ENCODE data around the gene NOC4L. TPM values are rescaled to one million over a fixed set of nuclear protein-coding genes. Genes with fewer than 3 reads are reported as not detected.
A peak's percentile ranks its signal among the peaks of the same experiment; 100 is the strongest.

NOC4L gene
- total RNA-seq, 2 donors from 2014 or later = 10.9 to 18.1 TPM

DNA sequence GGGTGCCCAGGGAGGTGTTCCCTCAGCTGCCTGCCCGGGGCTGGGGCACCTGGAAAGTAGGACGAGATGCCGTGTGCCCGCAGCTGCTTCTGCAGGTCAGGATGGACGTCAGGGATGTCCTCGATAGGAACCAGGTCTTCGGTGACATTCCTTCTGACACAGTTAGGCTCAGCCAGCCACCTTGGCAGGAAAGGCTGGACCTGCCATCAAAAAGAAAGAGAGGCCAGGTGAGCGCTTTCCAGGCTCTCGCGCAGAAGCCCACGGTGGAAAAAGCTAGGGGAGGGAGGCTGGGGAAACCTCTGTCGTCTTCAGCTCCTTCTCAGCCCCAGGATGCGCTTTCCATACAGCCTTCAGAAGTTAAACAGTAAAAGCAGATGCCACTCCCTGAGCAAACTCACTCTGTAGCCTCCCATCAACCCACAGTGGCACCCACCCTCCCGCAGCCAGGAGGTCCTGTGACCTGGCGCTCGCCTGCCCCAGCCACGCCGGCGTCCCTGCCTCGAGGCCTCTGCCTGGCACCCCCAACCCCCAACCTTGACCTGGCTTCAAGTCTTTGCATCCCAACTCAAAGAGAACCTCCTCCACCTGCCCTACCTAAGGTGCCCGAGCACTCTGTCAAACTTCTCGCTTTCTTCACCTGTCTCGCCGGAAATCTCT, 1.4 kb upstream of the NOC4L start:
- Histone ChIP-seq H3K27me3 (no peaks in the 10 kb centered on the region), H3K4me1 (peaks cover 19% of the 10 kb centered on the region), H3K4me3 (peak overlapping the region in 1 of 2 donors; percentile 95), H3K27ac (no peak overlapping the region), H3K9me3 (no peaks in the 10 kb centered on the region), H3K36me3 (replicated peaks in 1 of 2; ENCODE audit: insufficient read depth in 1 of 2, low read depth in 2 of 2) (peaks cover 11 to 27% of the 10 kb centered on the region in 2 donors)
- DNase-seq = peak in 1 of 4 donors; percentile 10
- TF ChIP-seq, protein P1, sequence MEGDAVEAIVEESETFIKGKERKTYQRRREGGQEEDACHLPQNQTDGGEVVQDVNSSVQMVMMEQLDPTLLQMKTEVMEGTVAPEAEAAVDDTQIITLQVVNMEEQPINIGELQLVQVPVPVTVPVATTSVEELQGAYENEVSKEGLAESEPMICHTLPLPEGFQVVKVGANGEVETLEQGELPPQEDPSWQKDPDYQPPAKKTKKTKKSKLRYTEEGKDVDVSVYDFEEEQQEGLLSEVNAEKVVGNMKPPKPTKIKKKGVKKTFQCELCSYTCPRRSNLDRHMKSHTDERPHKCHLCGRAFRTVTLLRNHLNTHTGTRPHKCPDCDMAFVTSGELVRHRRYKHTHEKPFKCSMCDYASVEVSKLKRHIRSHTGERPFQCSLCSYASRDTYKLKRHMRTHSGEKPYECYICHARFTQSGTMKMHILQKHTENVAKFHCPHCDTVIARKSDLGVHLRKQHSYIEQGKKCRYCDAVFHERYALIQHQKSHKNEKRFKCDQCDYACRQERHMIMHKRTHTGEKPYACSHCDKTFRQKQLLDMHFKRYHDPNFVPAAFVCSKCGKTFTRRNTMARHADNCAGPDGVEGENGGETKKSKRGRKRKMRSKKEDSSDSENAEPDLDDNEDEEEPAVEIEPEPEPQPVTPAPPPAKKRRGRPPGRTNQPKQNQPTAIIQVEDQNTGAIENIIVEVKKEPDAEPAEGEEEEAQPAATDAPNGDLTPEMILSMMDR (IDR thresholded peaks at IDR 0.05) = no peak
- TF ChIP-seq POLR2A (IDR thresholded peaks at IDR 0.05) = no peak
- no peak for ATAC-seq
- intact Hi-C loops (cut with DNase I) = no loop called here
- 68 to 71% methylated on average over 23 of the region's 24 CpGs for WGBS, 2 donors

DNA sequence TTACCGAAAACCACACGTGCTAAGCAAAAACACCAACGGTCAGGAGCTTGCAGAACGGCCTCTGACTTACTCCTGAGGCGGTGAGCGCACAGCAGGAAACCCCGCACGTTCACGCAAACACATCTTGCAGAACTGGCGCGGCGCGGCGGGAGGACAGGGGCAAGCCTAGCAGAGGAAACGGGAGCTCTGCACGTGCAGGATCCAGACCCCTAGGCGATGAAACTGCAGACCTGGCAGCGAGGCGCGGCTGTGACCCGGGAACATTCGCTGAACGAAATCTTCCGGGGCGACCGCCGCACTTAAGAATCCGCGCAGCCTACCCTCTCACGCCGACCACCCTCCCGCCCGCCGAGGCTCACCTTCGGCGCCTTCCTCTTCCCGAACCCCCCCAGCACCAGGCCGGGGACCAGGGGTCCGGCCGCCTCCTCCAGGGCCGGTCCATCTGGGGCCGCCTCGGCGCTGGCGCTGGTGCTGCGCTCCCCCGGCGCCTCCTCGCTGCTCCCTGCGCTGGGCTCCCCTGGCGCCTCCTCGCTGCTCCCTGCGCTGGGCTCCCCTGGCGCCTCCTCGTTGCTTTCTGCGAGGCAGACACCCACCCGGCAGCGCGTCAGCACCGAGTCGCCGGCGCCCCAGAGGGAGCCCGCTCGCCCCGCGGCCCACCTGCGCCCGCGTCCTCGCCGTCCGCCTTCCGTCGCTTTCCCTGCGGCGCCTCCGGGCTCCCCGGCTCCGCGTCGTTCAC, 753 bp upstream of the NOC4L start:
- H3K4me1 ChIP-seq = peaks cover 19% of the 10 kb centered on the region
- H3K27ac ChIP-seq = peak overlapping the region; percentile 58 to 91 (median 84)
- H3K9me3 ChIP-seq = no peaks in the 10 kb centered on the region
- 1% methylated on average over 23 to 76 of the region's 82 CpGs for WGBS, 2 donors
- intact Hi-C loops (cut with DNase I) = no loop called here
- peak; percentile 13 for ATAC-seq
- no peak for TF ChIP-seq POLR2A (IDR thresholded peaks at IDR 0.05)
- TF ChIP-seq, protein P1 (IDR thresholded peaks at IDR 0.05) = no peak
- H3K27me3 ChIP-seq = no peaks in the 10 kb centered on the region
- peaks cover 11 to 27% of the 10 kb centered on the region in 2 donors for H3K36me3 ChIP-seq (replicated peaks in 1 of 2; ENCODE audit: insufficient read depth in 1 of 2, low read depth in 2 of 2)
- H3K4me3 ChIP-seq = peak overlapping the region; percentile 84 to 95
- peak in 1 of 4 donors; percentile 13 for DNase-seq

DNA sequence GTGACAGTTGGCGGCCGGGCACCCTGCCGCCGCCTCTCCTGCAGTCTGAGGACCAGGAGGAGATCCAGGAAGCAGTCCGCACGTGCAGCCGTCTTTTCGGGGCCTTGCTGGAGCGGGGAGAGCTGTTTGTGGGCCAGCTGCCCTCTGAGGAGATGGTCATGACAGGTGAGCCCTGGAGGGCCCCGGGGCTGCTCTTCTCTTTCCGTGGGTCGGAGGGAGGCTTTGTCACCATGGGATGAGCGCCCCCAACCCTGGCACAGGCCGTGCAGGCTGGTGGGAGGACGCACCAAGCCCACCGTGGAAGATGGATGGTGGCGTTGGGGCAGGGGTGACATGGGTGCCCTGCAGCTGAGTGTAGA, 532 bp downstream of the NOC4L start:
- intact Hi-C loops (cut with DNase I) = no loop called here
- peak overlapping the region; percentile 84 to 95 for H3K4me3 ChIP-seq
- no peaks in the 10 kb centered on the region for H3K27me3 ChIP-seq
- H3K4me1 ChIP-seq = peaks cover 19% of the 10 kb centered on the region
- peaks cover 11 to 17% of the 10 kb centered on the region in 2 donors for H3K36me3 ChIP-seq (replicated peaks in 1 of 2; ENCODE audit: insufficient read depth in 1 of 2, low read depth in 2 of 2)
- ATAC-seq (peak; percentile 2), DNase-seq (no peak)
- 3 to 27% methylated on average over 3 to 17 of the region's 17 CpGs for WGBS, 2 donors
- no peaks in the 10 kb centered on the region for H3K9me3 ChIP-seq
- peak overlapping the region; percentile 79 to 91 (median 86) for H3K27ac ChIP-seq
- no peak for TF ChIP-seq POLR2A (IDR thresholded peaks at IDR 0.05)
- TF ChIP-seq, protein P1 (IDR thresholded peaks at IDR 0.05) = no peak

DNA sequence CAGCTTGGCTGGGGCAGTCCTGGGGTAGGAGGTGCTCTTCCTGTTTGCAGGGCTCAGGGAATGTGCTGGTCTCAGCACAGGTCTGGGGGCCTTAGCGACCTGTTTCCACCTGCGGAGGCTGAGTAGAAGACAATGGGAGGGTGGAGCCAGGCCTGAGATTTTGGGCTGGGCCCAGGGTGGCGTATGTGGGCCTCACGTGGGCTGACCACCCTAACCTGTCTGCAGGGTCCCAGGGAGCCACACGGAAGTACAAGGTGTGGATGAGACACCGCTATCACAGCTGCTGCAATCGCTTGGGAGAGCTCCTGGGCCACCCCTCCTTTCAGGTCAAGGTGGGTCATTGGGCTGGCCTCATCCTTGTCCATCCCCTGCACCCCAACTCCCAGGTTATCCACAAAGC, 1.1 kb downstream of the NOC4L start:
- Histone ChIP-seq H3K36me3 (replicated peaks in 1 of 2; ENCODE audit: insufficient read depth in 1 of 2, low read depth in 2 of 2) (peaks cover 11 to 14% of the 10 kb centered on the region in 2 donors), H3K27me3 (no peaks in the 10 kb centered on the region), H3K9me3 (no peaks in the 10 kb centered on the region), H3K27ac (no peak overlapping the region), H3K4me3 (no peak overlapping the region), H3K4me1 (peaks cover 19% of the 10 kb centered on the region)
- ATAC-seq (no peak), DNase-seq (peak in 1 of 4 donors; percentile 10)
- no peak for TF ChIP-seq POLR2A (IDR thresholded peaks at IDR 0.05)
- TF ChIP-seq, protein P1 (IDR thresholded peaks at IDR 0.05) = no peak
- intact Hi-C loops (cut with DNase I) = no loop called here
- WGBS, 2 donors = 71% methylated on average over 7 of the region's 7 CpGs; no CpG with 5 or more reads in 1 of the 2 donors

Data from body of pancreas (tissue), 4 donors.